ENCODE measurements around the gene IL2RA.

The IL2RA gene

GRCh38 chr10:5976512-5977470 is 85.4 kb downstream of the IL2RA start:
- H3K9me2 ChIP-seq (ENCODE audit: low read depth, low read length): no peaks in the 10 kb centered on the region
- peaks cover 15% of the 10 kb centered on the region for H3K4me1 ChIP-seq (ENCODE audit: insufficient read depth, low read length, severe bottlenecking)
- TF ChIP-seq CTCF (IDR thresholded peaks at IDR 0.05; ENCODE audit: low read length) (no peak), EZH2 (IDR thresholded peaks at IDR 0.05; ENCODE audit: borderline replicate concordance, low read length) (no peak)
- H3K27ac ChIP-seq (ENCODE audit: low read depth, low read length, poor library complexity, severe bottlenecking): no peak overlapping the region
- no peaks in the 10 kb centered on the region for H3K9me3 ChIP-seq (ENCODE audit: low read length)
- H3F3A ChIP-seq (ENCODE audit: insufficient read depth, low read length): no peaks in the 10 kb centered on the region
- peak overlapping the region; percentile 60 for H3K4me2 ChIP-seq (ENCODE audit: low read length)
- H3K36me3 ChIP-seq (ENCODE audit: insufficient read depth, low read length): no peaks in the 10 kb centered on the region
- H2AFZ ChIP-seq (ENCODE audit: low read length): no peak overlapping the region
- peak overlapping the region; percentile 42 for H3K9ac ChIP-seq (ENCODE audit: low read length)
- H3K27me3 ChIP-seq (ENCODE audit: insufficient read depth, low read length): no peaks in the 10 kb centered on the region; the same call in 1 of the 2 replicates
- no peaks in the 10 kb centered on the region for H4K20me1 ChIP-seq (ENCODE audit: insufficient read depth, low read length)
- no peaks in the 10 kb centered on the region for H3K79me2 ChIP-seq (ENCODE audit: insufficient read depth, low read length)
- peak overlapping the region; percentile 66 for H3K4me3 ChIP-seq (ENCODE audit: low read depth, low read length, poor library complexity, severe bottlenecking)

GRCh38 chr10:5975641-5976473 is 86.3 kb downstream of the IL2RA start:
- H4K20me1 ChIP-seq (ENCODE audit: insufficient read depth, low read length): no peaks in the 10 kb centered on the region
- peaks cover 15% of the 10 kb centered on the region for H3K4me1 ChIP-seq (ENCODE audit: insufficient read depth, low read length, severe bottlenecking)
- H3K9me3 ChIP-seq (ENCODE audit: low read length): no peaks in the 10 kb centered on the region
- no peak overlapping the region; the same call in 1 of the 2 replicates for H3K9ac ChIP-seq (ENCODE audit: low read length)
- H3K4me3 ChIP-seq (ENCODE audit: low read depth, low read length, poor library complexity, severe bottlenecking): peak overlapping the region; percentile 66
- no peaks in the 10 kb centered on the region for H3K79me2 ChIP-seq (ENCODE audit: insufficient read depth, low read length)
- no peaks in the 10 kb centered on the region for H3F3A ChIP-seq (ENCODE audit: insufficient read depth, low read length)
- H3K4me2 ChIP-seq (ENCODE audit: low read length): peak overlapping the region; percentile 60
- H3K27me3 ChIP-seq (ENCODE audit: insufficient read depth, low read length): no peaks in the 10 kb centered on the region; the same call in 1 of the 2 replicates
- no peak overlapping the region for H2AFZ ChIP-seq (ENCODE audit: low read length)
- no peak overlapping the region for H3K27ac ChIP-seq (ENCODE audit: low read depth, low read length, poor library complexity, severe bottlenecking)
- no peaks in the 10 kb centered on the region for H3K36me3 ChIP-seq (ENCODE audit: insufficient read depth, low read length)
- TF ChIP-seq CTCF (IDR thresholded peaks at IDR 0.05; ENCODE audit: low read length) (no peak), EZH2 (IDR thresholded peaks at IDR 0.05; ENCODE audit: borderline replicate concordance, low read length) (no peak)
- no peaks in the 10 kb centered on the region for H3K9me2 ChIP-seq (ENCODE audit: low read depth, low read length)

- H3K9me2 ChIP-seq (ENCODE audit: low read depth, low read length): no peaks in the 10 kb centered on the region
- H3K4me3 ChIP-seq (ENCODE audit: low read depth, low read length, poor library complexity, severe bottlenecking): no peak overlapping the region
- H3F3A ChIP-seq (ENCODE audit: insufficient read depth, low read length): no peaks in the 10 kb centered on the region
- no peak for TF ChIP-seq CTCF (IDR thresholded peaks at IDR 0.05; ENCODE audit: low read length)
- no peak for TF ChIP-seq EZH2 (IDR thresholded peaks at IDR 0.05; ENCODE audit: borderline replicate concordance, low read length)
- H3K4me2 ChIP-seq (ENCODE audit: low read length): no peak overlapping the region
- no peaks in the 10 kb centered on the region for H3K9me3 ChIP-seq (ENCODE audit: low read length)
- H3K79me2 ChIP-seq (ENCODE audit: insufficient read depth, low read length): no peaks in the 10 kb centered on the region
- no peak overlapping the region for H3K27ac ChIP-seq (ENCODE audit: low read depth, low read length, poor library complexity, severe bottlenecking)
- peaks cover 13% of the 10 kb centered on the region for H3K4me1 ChIP-seq (ENCODE audit: insufficient read depth, low read length, severe bottlenecking)
- no peaks in the 10 kb centered on the region for H4K20me1 ChIP-seq (ENCODE audit: insufficient read depth, low read length)
- no peak overlapping the region for H3K9ac ChIP-seq (ENCODE audit: low read length)
- H3K27me3 ChIP-seq (ENCODE audit: insufficient read depth, low read length): no peaks in the 10 kb centered on the region; the same call in 1 of the 2 replicates
- H3K36me3 ChIP-seq (ENCODE audit: insufficient read depth, low read length): no peaks in the 10 kb centered on the region
- no peak overlapping the region for H2AFZ ChIP-seq (ENCODE audit: low read length)
Observed at GRCh38 chr10:5973069-5973468, 89.1 kb downstream of the IL2RA start.
